SKM-1 treated with dmso at 0.1 percent for 144 hours (cell line): ENCODE data around the gene SPATA21.

Experiments used
- DNase-seq: peaks from one replicate; lab custom pipeline; 2025; ENCODE audit not compliant: unreplicated experiment; lab: John Stamatoyannopoulos, UW

SPATA21 gene

GRCh38 chr1:16386454-16387113 lies 50.6 kb downstream of the SPATA21 start:
- no peak for DNase-seq

GRCh38 chr1:16385659-16386453 lies 51.4 kb downstream of the SPATA21 start:
- no peak for DNase-seq

DNA sequence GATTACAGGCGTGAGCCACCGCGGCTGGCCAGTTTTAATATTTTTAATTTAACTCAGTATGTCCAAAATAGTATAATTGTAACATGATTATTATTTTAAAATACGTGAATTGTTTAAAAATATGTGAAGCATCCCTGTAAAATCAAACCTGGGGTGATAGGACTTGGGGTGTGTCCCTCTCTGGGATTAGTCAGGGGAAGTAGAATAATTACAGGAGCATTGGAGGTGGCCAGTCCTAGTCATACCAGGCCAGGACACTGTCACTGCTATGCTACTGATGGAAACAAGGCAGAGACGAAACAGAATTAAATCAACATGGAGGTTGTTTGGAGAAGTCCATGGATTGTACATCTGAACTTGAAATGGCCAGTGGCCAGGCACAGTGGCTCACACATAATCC lies 53.3 kb downstream of the SPATA21 start:
- DNase-seq, result no peak

GRCh38 chr1:16380868-16381267 lies 56.4 kb downstream of the SPATA21 start:
- no peak for DNase-seq

- no peak for DNase-seq
These were observed 58.8 kb downstream of the SPATA21 start for GRCh38 chr1:16378443-16378842.

- no peak for DNase-seq
These were observed 60.3 kb downstream of the SPATA21 start for GRCh38 chr1:16376971-16377370.

GRCh38 chr1:16375521-16376340 lies 61.5 kb downstream of the SPATA21 start:
- no peak for DNase-seq

DNA sequence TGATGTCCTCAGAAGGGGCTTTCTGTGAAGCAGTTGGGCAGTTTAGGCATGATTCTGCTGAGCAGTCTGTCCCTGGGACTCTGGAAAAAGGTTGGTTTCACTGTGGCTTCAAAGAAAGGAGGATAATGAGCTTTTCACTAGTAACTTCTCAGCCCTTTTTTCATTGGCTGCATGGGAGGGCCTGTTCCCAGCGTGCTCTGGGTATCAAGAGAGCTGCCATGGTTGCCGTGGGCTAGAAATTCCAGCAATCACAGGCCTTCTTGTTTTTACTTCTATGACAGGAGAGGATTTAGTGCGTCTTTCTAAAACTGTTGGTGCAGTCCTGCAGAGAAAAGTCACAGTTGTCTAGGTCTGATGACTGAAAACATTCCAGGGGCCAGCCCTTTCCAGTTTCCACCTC lies 63.0 kb downstream of the SPATA21 start:
- no peak for DNase-seq

DNA sequence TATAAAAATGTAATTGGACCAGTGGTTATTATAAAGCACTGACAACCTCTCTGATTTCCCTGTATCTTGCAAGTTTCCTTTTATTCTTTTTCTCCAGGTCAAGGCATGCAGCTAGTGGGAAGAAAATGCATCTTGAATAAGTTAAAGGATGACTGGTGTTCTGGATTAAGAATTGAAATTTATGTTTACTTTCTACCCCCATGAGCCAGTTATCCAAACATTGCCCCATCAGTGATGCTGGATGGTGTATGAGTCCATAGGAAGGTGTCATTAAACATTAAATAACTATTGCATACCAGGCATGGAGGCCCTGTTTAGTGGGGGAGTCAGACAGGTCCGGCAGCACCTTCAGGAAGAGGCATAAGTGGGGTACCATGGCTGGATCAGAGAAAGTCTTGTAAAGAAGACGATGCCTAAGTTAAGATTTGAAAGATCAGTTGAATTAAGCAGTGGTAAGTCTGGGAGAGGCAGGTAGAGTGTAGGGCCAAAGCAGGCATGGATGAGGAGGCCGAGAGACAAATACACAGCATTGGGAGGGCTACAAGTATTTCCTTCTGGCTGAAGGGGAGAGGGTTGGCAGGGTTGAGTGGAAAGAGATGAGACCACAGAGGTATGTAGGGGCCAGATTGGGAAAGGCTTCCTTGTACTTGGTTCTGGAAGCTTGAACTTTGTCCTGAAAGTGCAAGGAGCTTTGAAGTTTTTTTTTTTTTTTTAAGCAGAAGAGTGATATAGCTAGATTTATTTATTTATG lies 64.5 kb downstream of the SPATA21 start:
- DNase-seq, result no peak

GRCh38 chr1:16371725-16372124 lies 65.5 kb downstream of the SPATA21 start:
- DNase-seq, result no peak

GRCh38 chr1:16369821-16370220 lies 67.4 kb downstream of the SPATA21 start:
- no peak for DNase-seq

GRCh38 chr1:16367968-16368890 lies 69.0 kb downstream of the SPATA21 start:
- no peak for DNase-seq

DNA sequence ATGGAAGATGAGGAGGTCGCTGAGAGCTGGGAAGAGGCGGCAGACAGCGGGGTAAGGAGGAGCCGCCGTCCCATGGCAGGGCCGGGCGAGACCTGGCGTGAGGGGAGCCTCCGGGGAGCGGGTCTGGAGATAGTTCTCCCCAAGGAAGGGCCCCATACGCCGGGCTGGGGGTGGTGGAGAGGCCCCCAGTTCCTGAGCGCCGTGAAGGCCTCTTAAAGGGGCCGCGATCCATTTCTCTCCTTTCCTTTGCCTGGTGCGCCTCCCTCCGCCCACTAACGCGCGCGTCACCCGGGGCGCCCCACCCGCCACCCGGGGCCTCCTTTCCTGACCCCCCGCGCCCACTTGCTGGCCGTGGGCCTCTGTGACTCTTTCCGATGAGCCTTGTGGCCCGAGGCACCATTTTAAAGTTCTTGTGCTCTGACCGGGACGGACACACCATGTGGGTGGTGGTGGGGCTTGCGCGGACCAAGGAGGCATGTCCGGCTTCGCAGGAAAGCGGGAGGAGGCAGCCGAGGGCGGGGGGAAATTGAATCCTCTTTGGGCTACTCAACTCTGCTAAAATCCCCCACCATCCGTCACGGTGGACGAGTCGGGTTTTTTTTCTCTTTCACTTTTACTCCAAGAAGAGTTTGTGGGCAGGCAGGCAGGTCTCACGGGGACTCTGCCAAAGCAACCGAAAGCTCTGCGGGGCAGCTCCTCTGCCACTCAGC lies 69.8 kb downstream of the SPATA21 start:
- peak; percentile 89 for DNase-seq

GRCh38 chr1:16366722-16367257 lies 70.4 kb downstream of the SPATA21 start, which contains the start of gene SZRD1:
SZRD1 (plus strand) TSS chr1:16367242; CDS start chr1:16367258, 16 bp downstream.
- peak; percentile 98 for DNase-seq

DNA sequence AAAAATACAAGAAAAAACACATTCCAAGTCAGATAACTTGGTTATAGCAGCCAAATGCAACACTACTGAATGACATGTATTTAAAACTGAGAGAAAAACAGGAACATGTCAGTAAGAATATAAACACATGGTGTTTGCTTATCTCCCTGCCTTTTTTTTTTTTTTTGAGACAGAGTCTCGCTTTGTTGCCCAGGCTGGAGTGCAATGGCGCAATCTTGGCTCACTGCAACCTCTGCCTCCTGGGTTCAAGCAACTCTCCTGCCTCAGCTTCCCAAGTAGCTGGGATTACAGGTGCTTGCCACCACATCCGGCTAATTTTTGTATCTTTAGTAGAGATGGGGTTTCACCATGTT lies 72.1 kb downstream of the SPATA21 start:
- DNase-seq, result peak; percentile 17

- DNase-seq, result no peak
These were observed 80.4 kb downstream of the SPATA21 start for GRCh38 chr1:16356867-16357266.

DNA sequence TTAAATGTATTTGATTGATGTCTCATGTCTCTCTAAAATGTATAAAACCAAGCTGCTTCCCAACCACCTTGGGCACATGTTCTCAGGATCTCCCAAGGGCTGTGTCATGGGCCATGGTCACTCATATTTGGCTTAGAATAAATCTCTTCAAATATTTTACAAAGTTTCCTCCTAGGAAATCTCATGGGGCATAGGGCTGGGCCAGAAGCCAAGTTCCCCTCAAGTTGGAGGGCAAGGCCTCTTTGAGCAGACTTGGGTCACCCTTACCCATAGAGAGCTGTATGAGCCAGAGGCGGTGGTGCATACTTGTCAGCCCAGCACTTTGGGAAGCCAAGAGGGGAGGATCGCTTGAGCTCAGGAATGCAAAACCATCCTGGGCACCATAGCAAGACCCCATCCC lies 82.6 kb downstream of the SPATA21 start:
- no peak for DNase-seq

- DNase-seq, result peak; percentile 31
These were observed 84.2 kb downstream of the SPATA21 start for GRCh38 chr1:16352842-16353535.
